Tibial nerve (tissue), 4 donors: ENCODE measurements around the gene MIER1.

Experiments used
- EP300 ChIP-seq, 2 donors: sonication (generic); formaldehyde crosslinking; IDR thresholded peaks; one replicate each; pipeline ENCODE4 v1.6.1; 2017; ENCODE audit warnings: antibody characterized with exemption in 2 of 2, mild to moderate bottlenecking in 1 of 2
- POLR2A ChIP-seq, 2 donors: fragments of 450-650 bp; IDR thresholded peaks; one replicate each; pipeline ENCODE4 v1.6.1; 2017; ENCODE audit warnings: antibody characterized with exemption in 2 of 2, mild to moderate bottlenecking in 2 of 2, moderate library complexity in 2 of 2
- TF ChIP-seq, protein P1 (sequence below), 5 experiments: fragments of 200-600 bp in 3 of 5; fragments of 450-650 bp in 2 of 5; sonication (generic) in 3 of 5; IDR thresholded peaks; one replicate each; pipeline ENCODE4 v1.5.1; 2016 to 2019; ENCODE audit warnings: antibody characterized with exemption in 5 of 5, mild to moderate bottlenecking in 3 of 5, moderate library complexity in 2 of 5

DNA sequence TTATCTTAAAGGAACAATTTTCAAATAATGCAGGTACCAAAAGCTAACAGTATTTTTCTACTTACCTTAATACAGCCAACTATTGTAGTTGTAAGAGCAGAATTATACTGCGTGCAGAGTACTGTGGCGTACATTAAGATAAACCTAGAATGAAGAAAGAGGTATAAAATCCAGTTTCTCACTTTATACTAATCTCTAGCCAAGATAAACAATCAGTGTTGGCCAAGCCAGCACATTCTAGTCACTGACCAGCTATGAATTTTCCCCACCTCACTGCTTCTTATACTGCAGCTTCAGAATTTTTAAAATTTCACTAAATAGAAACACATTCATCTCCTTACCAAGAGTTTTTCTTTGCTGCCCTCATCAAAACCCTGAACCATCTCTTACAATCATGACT, 95.5 kb downstream of the MIER1 start:
- TF ChIP-seq, protein P1, sequence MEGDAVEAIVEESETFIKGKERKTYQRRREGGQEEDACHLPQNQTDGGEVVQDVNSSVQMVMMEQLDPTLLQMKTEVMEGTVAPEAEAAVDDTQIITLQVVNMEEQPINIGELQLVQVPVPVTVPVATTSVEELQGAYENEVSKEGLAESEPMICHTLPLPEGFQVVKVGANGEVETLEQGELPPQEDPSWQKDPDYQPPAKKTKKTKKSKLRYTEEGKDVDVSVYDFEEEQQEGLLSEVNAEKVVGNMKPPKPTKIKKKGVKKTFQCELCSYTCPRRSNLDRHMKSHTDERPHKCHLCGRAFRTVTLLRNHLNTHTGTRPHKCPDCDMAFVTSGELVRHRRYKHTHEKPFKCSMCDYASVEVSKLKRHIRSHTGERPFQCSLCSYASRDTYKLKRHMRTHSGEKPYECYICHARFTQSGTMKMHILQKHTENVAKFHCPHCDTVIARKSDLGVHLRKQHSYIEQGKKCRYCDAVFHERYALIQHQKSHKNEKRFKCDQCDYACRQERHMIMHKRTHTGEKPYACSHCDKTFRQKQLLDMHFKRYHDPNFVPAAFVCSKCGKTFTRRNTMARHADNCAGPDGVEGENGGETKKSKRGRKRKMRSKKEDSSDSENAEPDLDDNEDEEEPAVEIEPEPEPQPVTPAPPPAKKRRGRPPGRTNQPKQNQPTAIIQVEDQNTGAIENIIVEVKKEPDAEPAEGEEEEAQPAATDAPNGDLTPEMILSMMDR (IDR thresholded peaks at IDR 0.05) = no peak
- TF ChIP-seq POLR2A (IDR thresholded peaks at IDR 0.05) (no peak), EP300 (IDR thresholded peaks at IDR 0.05) (no peak)
